Esophagus (tissue), 2 donors: Measurements from ENCODE around the gene TMEM176A. TPM values are rescaled to one million over a fixed set of nuclear protein-coding genes. Genes with fewer than 3 reads are reported as not detected.

ENCODE experiments used
- H3K27ac ChIP-seq, 2 donors: one replicate each; pipeline ENCODE4 v1.5.1; 2013; ENCODE audit warnings: low read depth in 2 of 2, mild to moderate bottlenecking in 2 of 2, inconsistent platforms in 1 of 2, low read length in 1 of 2, moderate library complexity in 1 of 2
- H3K27me3 ChIP-seq, 2 donors: one replicate each; pipeline ENCODE4 v1.6.1; 2013; ENCODE audit warnings: low read length in 2 of 2, control low read depth in 1 of 2, mild to moderate bottlenecking in 1 of 2; ENCODE audit not compliant: insufficient read depth in 2 of 2, control insufficient read depth in 1 of 2
- H3K36me3 ChIP-seq, 2 donors: one replicate each; pipeline ENCODE4 v1.6.1; 2013; ENCODE audit warnings: low read length in 1 of 2; ENCODE audit not compliant: control insufficient read depth in 2 of 2, insufficient read depth in 2 of 2
- H3K4me1 ChIP-seq, 2 donors: one replicate each; pipeline ENCODE4 v1.6.1; 2013; ENCODE audit warnings: low read length in 1 of 2; ENCODE audit not compliant: control insufficient read depth in 2 of 2, insufficient read depth in 2 of 2
- H3K4me3 ChIP-seq, 2 donors: one replicate each; pipeline ENCODE4 v1.5.1; 2013; ENCODE audit warnings: low read length in 2 of 2, mild to moderate bottlenecking in 2 of 2, low read depth in 1 of 2, moderate library complexity in 1 of 2
- H3K9me3 ChIP-seq, 2 donors: one replicate each; pipeline ENCODE4 v1.6.1; 2013; ENCODE audit warnings: mild to moderate bottlenecking in 2 of 2, low read depth in 1 of 2, low read length in 1 of 2, moderate library complexity in 1 of 2; ENCODE audit not compliant: control insufficient read depth in 2 of 2, insufficient read depth in 1 of 2
- WGBS, 2 donors: extraction: QIAGEN DNeasy Blood & Tissue Kit; methylation state at CpG; one replicate each; pipeline ENCODE4 v1.1.7; 2013; 5-methylcytosine and 5-hydroxymethylcytosine counted together
- polyA plus RNA-seq, 2 donors: library from polyadenylated mRNA; stranded (reverse); fragments of 200-250 nt; gene quantifications; one replicate each; pipeline ENCODE4 v1.2.3, GENCODE V29; 2013
- donor health status: healthy with polysubstance abuse.
- donor health status: Bipolar disorder and iron deficiency.

Gene TMEM176A
- polyA plus RNA-seq, 2 donors: 4.8 to 9.4 TPM

GRCh38 chr7:150826061-150826849 lies 25.7 kb downstream of the TMEM176A start:
- Histone ChIP-seq H3K27me3 (no peaks in the 10 kb centered on the region), H3K36me3 (no peaks in the 10 kb centered on the region), H3K4me3 (no peak overlapping the region), H3K4me1 (peaks cover 3% of the 10 kb centered on the region in 2 donors), H3K27ac (peak overlapping the region in 1 of 2 donors; percentile 6), H3K9me3 (peaks cover 0 to under 1% of the 10 kb centered on the region in 2 donors)
- WGBS, 2 donors: 60 to 61% methylated on average over 6 of the region's 6 CpGs

GRCh38 chr7:150828384-150828783 lies 27.8 kb downstream of the TMEM176A start:
- Histone ChIP-seq H3K27me3 (no peaks in the 10 kb centered on the region), H3K9me3 (no peaks in the 10 kb centered on the region), H3K36me3 (no peaks in the 10 kb centered on the region), H3K27ac (no peak overlapping the region), H3K4me3 (no peak overlapping the region), H3K4me1 (peaks cover 3% of the 10 kb centered on the region in 2 donors)
- WGBS, 2 donors: 67 to 87% methylated on average over 2 of the region's 2 CpGs

- Histone ChIP-seq H3K9me3 (no peaks in the 10 kb centered on the region), H3K27me3 (no peaks in the 10 kb centered on the region), H3K4me1 (peaks cover 3% of the 10 kb centered on the region in 2 donors), H3K4me3 (no peak overlapping the region), H3K27ac (no peak overlapping the region), H3K36me3 (no peaks in the 10 kb centered on the region)
- WGBS, 2 donors: 57 to 63% methylated on average over 1 of the region's 1 CpG
These were observed 28.9 kb downstream of the TMEM176A start for GRCh38 chr7:150829426-150829825.

GRCh38 chr7:150830937-150831336 lies 30.4 kb downstream of the TMEM176A start:
- 20 to 24% methylated on average over 1 of the region's 1 CpG for WGBS, 2 donors
- no peak overlapping the region for H3K27ac ChIP-seq

GRCh38 chr7:150831851-150832250 lies 31.3 kb downstream of the TMEM176A start:
- H3K36me3 ChIP-seq: no peaks in the 10 kb centered on the region

More at GRCh38 chr7:150830937-150831336, 30.4 kb downstream of the TMEM176A start:
- no peak overlapping the region for H3K4me3 ChIP-seq
- peaks cover 2 to 3% of the 10 kb centered on the region in 2 donors for H3K4me1 ChIP-seq
- no peaks in the 10 kb centered on the region for H3K27me3 ChIP-seq
- no peaks in the 10 kb centered on the region for H3K9me3 ChIP-seq
- no peaks in the 10 kb centered on the region for H3K36me3 ChIP-seq

GRCh38 chr7:150835019-150835418 lies 34.5 kb downstream of the TMEM176A start:
- H3K27ac ChIP-seq: no peak overlapping the region
- no peaks in the 10 kb centered on the region for H3K9me3 ChIP-seq
- H3K27me3 ChIP-seq: no peaks in the 10 kb centered on the region
- H3K36me3 ChIP-seq: no peaks in the 10 kb centered on the region
- H3K4me1 ChIP-seq: no peaks in the 10 kb centered on the region
- H3K4me3 ChIP-seq: no peak overlapping the region
- 89 to 91% methylated on average over 1 of the region's 1 CpG for WGBS, 2 donors

More at GRCh38 chr7:150831851-150832250, 31.3 kb downstream of the TMEM176A start:
- H3K27me3 ChIP-seq: no peaks in the 10 kb centered on the region
- H3K9me3 ChIP-seq: no peaks in the 10 kb centered on the region
- H3K27ac ChIP-seq: no peak overlapping the region
- WGBS, 2 donors: 45 to 59% methylated on average over 1 of the region's 1 CpG
- H3K4me3 ChIP-seq: no peak overlapping the region
- H3K4me1 ChIP-seq: no peaks in the 10 kb centered on the region

GRCh38 chr7:150835702-150836280 lies 35.2 kb downstream of the TMEM176A start:
- Histone ChIP-seq H3K9me3 (no peaks in the 10 kb centered on the region), H3K4me3 (no peak overlapping the region), H3K27ac (no peak overlapping the region), H3K4me1 (no peaks in the 10 kb centered on the region), H3K27me3 (no peaks in the 10 kb centered on the region), H3K36me3 (no peaks in the 10 kb centered on the region)
- 64 to 73% methylated on average over 6 of the region's 6 CpGs for WGBS, 2 donors

GRCh38 chr7:150838965-150839650 lies 38.5 kb downstream of the TMEM176A start:
- Histone ChIP-seq H3K4me3 (no peak overlapping the region), H3K4me1 (no peaks in the 10 kb centered on the region), H3K36me3 (no peaks in the 10 kb centered on the region), H3K9me3 (peaks cover 0 to 7% of the 10 kb centered on the region in 2 donors), H3K27me3 (no peaks in the 10 kb centered on the region), H3K27ac (no peak overlapping the region)
- 73 to 80% methylated on average over 7 of the region's 7 CpGs for WGBS, 2 donors

GRCh38 chr7:150842018-150842417 lies 41.4 kb downstream of the TMEM176A start:
- Histone ChIP-seq H3K27ac (no peak overlapping the region), H3K9me3 (peaks cover 0 to 7% of the 10 kb centered on the region in 2 donors), H3K36me3 (no peaks in the 10 kb centered on the region), H3K4me3 (no peak overlapping the region), H3K27me3 (no peaks in the 10 kb centered on the region), H3K4me1 (no peaks in the 10 kb centered on the region)
- 89 to 90% methylated on average over 3 of the region's 3 CpGs for WGBS, 2 donors
